Cortex of kidney (tissue), 1 donor: ENCODE measurements around the gene SRC.

Experiments used
- DNase-seq: peaks from one replicate; lab custom pipeline; 2025; lab: John Stamatoyannopoulos, UW

The SRC gene

DNA sequence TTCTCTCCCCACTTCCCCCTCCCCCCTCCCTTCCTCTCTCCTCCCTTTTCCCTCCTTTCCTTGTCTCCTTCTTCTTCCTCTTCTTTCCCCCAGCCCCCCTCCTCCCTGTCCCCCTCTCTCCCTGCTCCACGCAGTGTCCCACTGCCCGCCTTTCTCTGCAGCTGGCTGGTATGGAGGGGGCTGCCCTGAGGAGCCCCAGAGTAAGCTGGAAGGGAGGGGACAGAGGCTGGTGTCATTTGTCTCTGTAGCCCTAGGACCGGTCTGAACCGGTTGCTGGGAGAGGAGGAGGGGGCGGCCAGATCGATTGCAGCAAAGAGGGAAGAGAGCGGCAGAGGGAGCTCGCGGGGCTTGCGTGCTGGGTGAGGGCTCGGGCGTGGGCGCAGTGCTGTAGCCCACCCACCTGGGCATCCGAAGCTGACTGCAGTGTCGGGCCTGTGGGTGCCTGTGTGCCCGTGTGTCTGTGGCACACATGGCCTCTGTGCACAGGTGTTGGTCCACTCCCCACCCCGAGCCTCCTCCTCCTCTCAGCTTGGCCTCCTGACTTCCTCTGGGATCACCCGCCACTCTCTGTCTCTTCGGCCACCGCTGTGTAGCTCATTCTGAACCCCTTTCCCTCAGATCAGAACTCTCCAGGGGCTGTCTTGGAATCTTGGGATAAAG lies 50.6 kb downstream of the SRC start:
- DNase-seq: no peak

DNA sequence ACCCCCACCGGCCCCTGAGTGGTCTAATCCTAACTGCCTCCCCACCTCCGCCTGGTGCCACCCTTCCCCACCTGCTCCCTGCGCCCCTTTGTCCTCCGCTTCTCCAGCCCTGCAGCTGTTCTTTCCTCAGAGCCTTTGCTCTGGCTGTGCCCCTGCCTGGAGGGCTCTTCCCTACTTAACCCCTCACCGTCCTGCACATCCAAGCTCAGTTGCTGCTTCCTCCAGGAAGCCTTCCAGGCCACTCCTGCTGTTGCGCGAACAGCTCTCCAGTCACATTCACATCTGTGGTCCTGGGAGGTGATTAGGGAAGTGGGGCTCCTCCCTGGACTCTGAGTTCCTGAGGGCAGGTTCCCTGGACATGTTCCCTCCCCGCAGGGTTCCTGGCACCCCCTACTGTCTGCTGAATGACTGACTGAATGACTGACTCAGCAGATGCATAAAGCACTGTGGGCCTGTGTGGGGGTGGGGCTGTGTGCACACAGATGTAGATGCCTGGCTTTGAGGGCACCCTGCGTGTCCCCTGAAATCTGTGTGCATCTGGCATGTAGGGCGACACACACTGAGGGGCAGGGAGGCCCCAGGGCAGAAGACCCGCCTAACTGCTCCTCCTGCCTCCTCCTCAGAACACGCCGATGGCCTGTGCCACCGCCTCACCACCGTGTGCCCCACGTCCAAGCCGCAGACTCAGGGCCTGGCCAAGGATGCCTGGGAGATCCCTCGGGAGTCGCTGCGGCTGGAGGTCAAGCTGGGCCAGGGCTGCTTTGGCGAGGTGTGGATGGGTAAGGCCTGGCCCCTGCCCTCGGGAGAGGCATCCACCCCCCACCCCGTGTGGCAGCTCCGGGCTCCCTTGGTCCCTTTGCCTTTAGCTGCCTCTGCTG lies 51.4 kb downstream of the SRC start:
- no peak for DNase-seq

DNA sequence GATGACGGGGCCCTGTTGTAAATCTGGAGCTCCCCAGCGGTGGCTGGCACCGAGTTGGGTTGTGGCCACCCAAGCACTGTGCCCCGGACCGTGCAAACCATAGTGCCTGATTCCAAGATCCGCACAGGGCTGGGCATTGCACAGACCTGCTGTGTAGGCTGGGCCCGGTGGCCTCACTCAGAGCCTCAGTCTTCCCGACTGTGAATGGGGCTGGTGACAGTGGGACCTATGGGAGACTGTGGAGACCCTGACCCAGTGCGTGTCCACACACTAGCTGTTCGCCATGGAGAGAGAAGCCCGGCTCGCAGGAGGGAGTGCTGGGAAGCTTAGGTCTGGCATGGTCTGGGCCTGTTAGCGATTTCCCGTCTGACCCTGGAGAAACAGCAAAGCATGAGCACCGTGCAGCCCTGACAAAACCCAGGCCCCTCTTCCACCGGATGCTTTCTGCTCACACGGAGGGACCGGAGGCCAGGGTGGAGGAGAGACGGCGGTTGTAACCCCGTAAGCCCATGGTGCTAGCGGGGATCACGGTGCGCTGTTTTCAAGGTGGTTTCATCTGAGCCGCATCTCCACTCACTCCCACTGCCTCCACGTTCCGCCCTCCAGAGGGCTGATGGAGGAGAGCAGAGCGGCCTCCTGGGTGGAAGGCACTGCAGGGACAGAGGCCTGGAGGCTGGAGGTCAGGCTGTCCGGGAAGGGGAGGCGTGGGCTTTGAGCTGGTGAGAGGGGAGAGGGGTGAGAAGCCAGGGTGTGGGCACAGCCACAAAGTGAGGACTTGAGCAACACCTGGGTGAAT lies 52.2 kb downstream of the SRC start:
- DNase-seq: no peak

DNA sequence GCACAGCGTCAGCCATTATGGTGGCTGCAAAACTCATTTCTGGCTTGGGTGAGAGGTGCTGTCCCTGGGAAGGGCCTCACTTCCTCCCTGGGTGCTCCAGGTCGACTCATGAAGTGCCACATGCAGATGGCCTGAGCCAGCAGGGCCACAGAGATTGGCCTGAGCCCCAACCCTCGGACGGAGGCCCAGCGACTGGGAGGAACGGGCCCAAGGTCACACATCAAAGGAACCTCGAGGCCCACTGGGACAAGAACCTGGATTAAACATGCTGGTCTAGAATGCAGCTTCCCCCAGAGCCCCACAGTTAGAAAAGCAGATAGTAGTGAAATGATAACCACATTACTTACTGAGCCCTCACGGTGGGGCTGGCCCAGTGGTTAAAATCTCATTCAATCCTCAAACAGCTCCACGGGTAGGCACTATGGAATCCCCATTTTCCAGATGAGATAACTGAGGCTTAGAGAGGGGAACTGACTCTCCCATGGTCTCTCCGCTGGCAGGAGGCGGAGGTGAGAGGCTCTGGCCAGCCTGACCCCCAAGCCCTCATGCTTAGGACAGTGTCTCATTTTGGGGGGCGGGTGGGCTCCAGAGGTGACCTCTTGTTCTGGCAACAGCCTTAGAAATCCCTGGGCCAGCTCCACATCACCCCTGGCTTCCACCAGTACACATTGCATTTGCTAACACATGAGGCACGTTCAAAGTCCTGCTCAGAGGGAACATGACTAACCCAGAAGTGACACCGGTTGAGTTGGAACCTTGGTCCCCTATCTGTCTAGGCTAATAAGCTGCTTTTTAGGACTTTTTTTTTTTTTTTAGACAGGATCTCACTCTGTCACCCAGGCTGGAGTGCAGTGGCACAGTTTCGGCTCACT lies 53.0 kb downstream of the SRC start:
- no peak for DNase-seq

DNA sequence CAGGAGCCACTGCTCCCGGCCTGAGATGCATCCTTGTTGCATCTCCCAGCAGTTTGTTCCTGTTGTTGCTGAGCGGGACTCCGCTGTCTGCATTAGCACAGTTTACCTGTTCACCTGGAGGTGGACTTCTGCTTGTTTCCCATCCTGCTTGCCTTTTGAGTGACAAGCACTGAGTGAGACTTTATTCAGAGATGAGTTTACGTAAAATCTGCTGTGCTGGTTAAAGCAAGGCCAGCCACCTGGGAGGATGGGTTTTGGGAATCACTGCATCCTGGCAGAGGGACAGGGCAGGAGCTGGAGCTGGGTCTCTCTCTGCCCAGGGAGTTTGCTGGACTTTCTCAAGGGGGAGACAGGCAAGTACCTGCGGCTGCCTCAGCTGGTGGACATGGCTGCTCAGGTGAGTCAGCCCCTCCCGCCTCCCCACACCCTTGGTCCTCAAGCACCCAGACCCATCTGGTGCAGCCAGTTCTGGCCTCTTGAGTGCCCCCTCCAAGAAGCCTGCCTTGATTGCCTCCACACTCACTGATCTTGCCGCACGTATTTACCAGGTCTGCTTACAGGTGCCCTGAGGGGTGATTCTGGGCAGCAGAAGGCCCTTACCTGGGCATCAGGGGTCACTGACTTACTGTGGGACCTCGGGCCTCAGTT lies 55.5 kb downstream of the SRC start:
- DNase-seq: no peak

DNA sequence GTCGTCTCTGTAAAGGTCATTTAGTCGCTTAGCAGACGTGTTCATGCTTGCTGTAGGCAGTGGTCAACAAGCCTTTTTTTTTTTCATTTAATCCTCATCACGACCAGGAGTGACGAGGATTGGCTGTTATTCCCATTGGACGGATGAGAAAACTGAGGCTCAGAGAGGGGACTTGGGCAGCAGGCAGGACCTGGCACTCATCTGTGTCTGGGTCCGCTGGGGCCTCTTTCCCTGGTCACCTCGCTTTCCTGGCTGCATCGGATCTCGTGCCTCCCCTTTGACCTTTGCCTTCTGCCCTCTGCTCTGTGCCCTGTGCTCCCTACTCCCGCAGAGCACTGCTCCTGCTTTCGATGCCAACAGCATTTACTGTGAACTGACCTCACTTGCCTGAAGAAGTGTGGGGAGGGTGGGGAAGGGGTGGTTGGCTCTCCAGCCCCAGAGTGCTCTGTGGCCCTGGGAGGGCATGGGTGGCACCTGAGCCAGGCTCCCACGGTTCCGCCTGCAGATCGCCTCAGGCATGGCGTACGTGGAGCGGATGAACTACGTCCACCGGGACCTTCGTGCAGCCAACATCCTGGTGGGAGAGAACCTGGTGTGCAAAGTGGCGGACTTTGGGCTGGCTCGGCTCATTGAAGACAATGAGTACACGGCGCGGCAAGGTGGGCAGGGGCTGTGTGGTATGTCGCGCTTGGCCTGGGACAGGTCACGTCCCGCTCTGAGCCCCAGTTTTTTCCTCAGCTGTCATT lies 56.2 kb downstream of the SRC start:
- DNase-seq: no peak

DNA sequence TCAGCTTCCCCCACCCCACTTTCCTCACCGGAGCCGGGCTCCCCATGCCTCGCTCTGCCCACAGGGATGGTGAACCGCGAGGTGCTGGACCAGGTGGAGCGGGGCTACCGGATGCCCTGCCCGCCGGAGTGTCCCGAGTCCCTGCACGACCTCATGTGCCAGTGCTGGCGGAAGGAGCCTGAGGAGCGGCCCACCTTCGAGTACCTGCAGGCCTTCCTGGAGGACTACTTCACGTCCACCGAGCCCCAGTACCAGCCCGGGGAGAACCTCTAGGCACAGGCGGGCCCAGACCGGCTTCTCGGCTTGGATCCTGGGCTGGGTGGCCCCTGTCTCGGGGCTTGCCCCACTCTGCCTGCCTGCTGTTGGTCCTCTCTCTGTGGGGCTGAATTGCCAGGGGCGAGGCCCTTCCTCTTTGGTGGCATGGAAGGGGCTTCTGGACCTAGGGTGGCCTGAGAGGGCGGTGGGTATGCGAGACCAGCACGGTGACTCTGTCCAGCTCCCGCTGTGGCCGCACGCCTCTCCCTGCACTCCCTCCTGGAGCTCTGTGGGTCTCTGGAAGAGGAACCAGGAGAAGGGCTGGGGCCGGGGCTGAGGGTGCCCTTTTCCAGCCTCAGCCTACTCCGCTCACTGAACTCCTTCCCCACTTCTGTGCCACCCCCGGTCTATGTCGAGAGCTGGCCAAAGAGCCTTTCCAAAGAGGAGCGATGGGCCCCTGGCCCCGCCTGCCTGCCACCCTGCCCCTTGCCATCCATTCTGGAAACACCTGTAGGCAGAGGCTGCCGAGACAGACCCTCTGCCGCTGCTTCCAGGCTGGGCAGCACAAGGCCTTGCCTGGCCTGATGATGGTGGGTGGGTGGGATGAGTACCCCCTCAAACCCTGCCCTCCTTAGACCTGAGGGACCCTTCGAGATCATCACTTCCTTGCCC lies 57.4 kb downstream of the SRC start:
- no peak for DNase-seq

DNA sequence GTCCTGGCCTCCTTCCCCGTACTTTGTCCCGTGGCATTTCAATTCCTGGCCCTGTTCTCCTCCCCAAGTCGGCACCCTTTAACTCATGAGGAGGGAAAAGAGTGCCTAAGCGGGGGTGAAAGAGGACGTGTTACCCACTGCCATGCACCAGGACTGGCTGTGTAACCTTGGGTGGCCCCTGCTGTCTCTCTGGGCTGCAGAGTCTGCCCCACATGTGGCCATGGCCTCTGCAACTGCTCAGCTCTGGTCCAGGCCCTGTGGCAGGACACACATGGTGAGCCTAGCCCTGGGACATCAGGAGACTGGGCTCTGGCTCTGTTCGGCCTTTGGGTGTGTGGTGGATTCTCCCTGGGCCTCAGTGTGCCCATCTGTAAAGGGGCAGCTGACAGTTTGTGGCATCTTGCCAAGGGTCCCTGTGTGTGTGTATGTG lies 58.5 kb downstream of the SRC start:
- no peak for DNase-seq

DNA sequence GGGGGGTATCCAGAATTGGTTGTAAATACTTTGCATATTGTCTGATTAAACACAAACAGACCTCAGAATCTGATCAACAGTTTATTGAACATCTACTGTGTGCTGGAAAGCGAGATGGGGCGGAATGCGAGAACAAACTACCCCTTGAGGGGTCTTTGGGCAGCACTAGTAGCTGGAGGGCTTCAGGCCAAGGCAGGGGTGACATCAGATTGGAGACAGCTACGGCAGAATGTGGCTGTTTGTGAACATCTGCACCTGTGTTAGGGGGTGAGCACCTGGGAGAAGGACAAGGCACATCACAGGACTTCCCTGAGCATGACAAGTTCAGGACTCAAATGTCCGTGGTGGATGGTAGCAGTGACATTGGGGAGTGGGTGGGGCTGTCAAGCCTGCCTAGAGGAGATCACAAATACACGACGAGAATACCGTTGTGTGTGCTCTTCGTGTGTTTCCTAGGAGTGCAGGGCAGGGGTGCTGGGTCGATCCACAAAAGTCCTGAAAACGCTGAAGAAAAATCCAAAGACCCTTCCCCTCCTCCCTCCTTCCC lies 59.5 kb downstream of the SRC start:
- no peak for DNase-seq

DNA sequence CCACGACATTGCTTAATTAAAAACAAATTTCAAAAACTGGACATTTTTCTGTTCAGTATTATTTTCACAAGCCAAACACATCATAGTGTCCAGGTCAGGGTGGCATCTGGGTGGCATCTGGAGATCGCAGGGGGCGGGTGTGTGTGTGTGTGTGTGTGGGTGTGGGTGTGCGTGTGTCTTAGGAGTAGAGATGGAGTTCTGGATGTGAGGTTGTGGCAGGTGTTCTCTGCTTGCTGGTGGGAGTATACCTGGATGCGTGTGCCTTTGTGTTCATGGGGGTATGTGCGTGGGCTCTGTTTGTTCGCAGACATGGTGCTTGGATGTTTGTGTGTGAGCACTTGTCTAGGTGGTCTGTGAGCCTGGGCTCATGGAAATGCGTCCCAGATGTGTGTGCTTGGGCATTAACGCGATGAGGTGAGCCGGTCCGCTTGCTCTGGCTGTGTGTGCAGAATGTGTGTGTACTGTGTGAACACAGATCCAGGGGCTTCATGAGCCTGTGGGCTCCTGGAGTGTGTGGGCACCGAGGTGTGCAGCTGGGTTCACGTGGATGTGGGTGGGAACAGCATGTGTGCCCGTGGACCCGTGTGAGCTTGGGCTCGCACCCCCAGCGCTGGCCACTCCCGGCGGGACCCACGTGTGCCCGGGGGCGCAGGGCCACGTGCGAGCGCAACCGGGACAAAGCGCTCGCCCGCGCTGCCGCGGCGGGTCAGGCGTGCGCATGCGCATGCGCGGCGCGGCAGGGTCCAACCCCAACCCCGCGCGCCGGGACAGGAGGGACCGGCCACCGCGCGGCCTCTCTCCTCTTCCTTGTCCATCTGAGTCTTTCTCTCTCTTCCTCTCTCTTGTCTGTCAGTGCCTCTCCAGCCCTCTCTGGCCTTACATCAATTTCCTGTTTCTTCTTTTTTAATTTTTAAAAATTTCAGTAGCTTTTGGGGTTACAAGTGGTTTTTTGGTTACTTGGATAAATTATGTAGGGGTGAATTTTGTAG lies 60.4 kb downstream of the SRC start:
- DNase-seq: no peak

DNA sequence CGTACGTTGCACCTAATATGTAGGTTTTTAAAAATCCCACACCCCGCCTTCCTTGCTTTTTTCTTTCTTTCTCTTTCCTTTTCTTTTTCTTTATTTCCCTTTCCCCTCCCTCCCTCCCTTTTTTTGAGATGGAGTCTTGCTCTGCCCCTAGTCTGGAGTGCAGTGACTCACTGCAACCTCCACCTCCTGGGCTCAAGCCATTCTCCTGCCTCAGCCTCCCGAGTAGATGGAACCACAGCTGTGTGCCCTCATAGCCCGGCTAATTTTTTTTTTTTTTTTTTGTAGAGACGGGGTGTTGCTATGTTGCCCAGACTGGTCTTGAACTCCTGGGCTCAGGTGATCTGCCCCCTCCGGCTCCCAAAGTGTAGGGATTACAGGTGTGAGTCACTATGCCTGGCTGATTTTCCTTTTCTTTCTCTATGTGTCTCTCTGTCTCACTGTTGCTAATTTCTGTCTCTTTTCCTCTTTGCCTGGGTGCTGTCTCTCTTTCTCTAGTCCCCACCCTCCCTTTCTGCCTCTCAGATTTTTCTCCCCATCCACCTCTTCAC lies 61.2 kb downstream of the SRC start:
- DNase-seq: no peak

DNA sequence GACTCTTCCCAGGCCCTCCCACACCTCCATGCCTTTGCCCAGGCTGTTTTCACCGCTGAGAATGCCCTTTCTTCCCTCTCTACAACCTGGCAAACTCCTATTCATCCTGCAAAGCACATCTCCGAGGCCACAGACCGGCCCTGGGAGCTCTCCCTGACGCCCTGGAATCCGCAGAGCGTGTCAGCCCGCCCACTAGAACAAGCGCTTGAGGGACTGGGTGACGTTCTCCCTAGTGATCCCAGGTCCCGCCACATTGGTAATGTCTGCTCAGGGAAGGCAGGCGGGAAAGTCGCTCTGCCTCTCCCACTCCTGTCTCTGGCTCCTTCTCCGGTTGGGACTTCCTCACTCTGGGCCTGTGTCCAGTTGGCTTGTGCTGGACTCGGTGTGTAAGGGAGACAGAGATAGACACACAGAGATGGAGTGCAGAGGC lies 61.6 kb downstream of the SRC start:
- DNase-seq: no peak

DNA sequence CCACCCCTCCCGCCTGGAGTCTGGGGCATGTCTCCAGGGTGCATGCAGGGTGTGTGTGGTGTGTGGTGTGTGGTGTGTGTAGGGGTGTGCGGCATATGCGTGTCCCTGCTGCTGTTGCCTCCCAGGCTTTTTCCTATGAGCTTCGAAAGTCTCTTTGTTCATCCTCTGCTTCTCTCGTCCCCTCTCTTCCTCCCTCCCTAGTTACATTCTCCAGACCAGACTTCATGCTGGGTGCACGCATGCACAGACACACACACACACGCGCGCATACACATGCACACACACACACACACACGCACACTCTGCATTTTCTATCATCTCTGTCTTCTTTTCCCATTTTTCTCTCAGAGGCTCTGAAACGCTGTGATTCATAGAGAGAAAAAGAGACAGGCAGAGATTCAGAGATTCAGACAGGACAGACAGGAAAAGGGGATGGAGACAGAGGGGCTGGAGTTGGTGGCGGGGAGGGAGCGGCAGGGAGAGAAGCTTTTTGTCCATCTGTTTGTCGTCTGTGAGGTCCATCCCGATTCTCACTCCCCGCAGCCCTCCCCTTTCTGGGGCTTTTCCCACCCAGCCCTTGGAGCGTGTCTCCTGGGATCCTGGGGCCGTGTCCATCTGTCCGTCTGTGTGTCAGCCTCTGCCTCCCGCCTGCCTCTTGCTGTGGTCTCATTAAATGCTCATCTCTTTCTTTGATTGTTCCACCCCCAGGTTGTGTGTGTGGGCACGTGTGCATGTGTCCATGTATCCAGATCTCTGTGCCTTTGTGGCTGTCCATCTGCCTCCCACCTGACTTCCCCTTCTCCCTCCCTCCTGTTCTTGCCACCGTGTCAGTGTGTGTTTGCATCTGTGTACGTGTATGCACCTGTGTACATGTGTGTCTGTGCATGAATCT lies 62.6 kb downstream of the SRC start:
- DNase-seq: no peak

DNA sequence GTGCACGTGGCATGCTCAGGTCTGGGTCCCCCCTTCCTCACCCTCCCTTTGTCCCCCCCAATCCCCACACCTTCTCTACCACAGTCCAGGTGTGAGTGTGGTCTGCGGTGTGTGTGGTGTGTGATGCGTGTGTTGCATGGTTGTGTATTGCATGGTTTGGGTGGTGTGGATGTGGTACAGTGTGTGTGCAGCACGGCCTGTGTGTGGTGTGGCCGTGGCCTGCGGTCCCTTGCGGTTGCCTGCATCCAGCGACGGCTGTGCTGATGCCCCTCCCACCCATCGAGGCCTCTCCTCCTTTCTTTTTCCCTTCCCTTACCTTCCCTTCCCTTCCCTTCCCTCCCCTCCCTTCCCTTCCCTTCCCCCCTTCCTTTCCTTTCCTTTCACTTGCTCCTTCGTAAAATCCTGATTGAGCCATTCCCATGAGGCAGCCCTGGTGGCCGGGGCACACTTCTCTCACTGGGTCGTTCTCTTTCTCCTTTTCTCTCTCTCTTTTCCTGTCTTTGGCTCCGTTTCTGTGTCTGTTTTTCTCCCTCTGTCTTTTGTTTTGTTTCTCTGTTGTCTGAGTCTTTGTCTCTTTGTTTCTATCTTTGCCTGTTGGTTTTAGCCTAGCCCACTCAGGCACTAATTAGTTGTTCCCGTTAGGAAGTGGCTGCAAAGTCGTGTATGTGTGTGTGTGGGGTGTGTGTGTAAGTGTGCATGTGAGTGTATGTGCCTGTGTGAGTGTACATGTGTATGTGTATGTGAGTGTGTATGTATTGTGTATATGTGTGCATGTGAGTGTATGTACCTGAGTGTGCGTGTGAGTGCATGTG lies 65.7 kb downstream of the SRC start:
- DNase-seq: no peak

DNA sequence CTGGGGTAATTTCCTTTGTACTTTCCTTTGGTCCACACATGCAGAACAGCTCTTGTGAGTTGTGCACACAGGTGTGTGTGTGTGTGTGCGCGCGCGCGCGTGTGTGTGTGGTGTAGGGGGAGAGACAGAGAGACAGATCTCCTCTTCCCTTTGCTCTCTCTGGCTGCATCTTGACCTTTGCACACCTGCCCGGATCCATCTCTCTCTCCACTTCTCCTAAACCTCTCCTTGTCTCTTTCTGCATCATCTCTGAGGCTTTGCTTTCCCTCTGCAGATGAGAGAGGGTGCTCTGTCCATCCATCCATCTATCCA lies 67.0 kb downstream of the SRC start:
- no peak for DNase-seq

DNA sequence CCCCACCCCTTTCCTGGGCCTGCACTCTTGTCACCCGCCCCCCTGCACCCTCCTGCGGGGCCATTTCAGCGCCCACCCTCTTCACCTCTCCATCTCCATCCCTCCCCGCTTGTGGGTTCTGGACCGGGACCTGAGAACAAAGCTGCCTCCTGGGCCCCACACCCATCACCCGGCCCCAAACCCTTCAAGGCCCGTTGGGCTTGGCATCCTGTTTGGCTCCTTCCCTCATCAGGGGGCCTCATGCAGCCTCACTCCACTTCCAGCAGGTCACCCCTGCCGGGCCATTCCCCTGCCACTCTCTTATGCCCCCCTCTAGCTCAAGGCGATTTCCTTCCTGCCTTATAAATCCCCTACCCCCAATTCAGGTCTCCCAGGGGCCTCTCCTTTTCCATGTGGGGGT lies 67.4 kb downstream of the SRC start:
- no peak for DNase-seq
